GM12878 (cell line): ENCODE data around the gene NCAPD2.

Source experiments
- CEBPB ChIP-seq, 2 experiments: fragments of 150-350 bp in 1 of 2; IDR thresholded peaks; 2 replicates each; pipeline ENCODE4 v1.6.1; 2012 to 2014; ENCODE audit warnings: low read depth in 2 of 2, low read length in 2 of 2, borderline replicate concordance in 1 of 2, inconsistent platforms in 1 of 2
- EP300 ChIP-seq, 2 experiments: fragments of 150-350 bp in 1 of 2; IDR thresholded peaks; 2 replicates each; pipeline ENCODE4 v1.6.1; 2011 to 2012; ENCODE audit warnings: low read depth in 2 of 2, low read length in 2 of 2, borderline replicate concordance in 1 of 2, improper control_type of control experiment in 1 of 2, inconsistent platforms in 1 of 2; ENCODE audit not compliant: control insufficient read depth in 1 of 2
- EZH2 ChIP-seq: IDR thresholded peaks from 2 replicates; pipeline ENCODE4 v1.6.1; 2012; ENCODE audit warnings: low read depth, mild to moderate bottlenecking, control low read depth, inconsistent platforms, low read length, borderline replicate concordance; ENCODE audit not compliant: control insufficient read depth
- MTA3 ChIP-seq: IDR thresholded peaks from 2 replicates; pipeline ENCODE4 v1.6.1; 2012; ENCODE audit warnings: low read length, inconsistent platforms, borderline replicate concordance
- MYC ChIP-seq: IDR thresholded peaks from 2 replicates; pipeline ENCODE4 v1.6.1; 2011; ENCODE audit warnings: mild to moderate bottlenecking, low read length, moderate library complexity, inconsistent platforms; ENCODE audit not compliant: insufficient read depth, insufficient replicate concordance, insufficient read length, severe bottlenecking
- POLR2AphosphoS5 ChIP-seq: IDR thresholded peaks from 2 replicates; pipeline ENCODE4 v1.6.1; 2011; ENCODE audit warnings: mild to moderate bottlenecking, low read length, inconsistent platforms
- RB1 ChIP-seq: fragments of 450-650 bp; formaldehyde crosslinking; IDR thresholded peaks from 2 replicates; pipeline ENCODE4 v1.6.1; 2017; ENCODE audit warnings: mild to moderate bottlenecking, borderline replicate concordance
- TF ChIP-seq, protein P1 (sequence below), 3 experiments: IDR thresholded peaks in 2 of 3; conservative IDR thresholded peaks in 1 of 3; 2 replicates each; pipeline ENCODE4 v1.5.1; 2011; ENCODE audit warnings: low read depth in 3 of 3, low read length in 3 of 3, mild to moderate bottlenecking in 3 of 3, control low read depth in 2 of 3, moderate library complexity in 2 of 3, inconsistent platforms in 1 of 3, mixed read lengths in 1 of 3; ENCODE audit not compliant: control insufficient read depth in 2 of 3, insufficient read depth in 1 of 3; ENCODE audit errors: extremely low read depth in 1 of 3
- TF ChIP-seq, protein P2 (sequence below): fragments of 450-650 bp; IDR thresholded peaks from 2 replicates; pipeline ENCODE4 v1.6.1; 2017; ENCODE audit warnings: antibody characterized with exemption, mild to moderate bottlenecking, moderate library complexity
- TF ChIP-seq, protein P3 (sequence below): IDR thresholded peaks from 2 replicates; pipeline ENCODE4 v1.6.1; 2011; ENCODE audit warnings: borderline replicate concordance, low read depth, mild to moderate bottlenecking, moderate library complexity, mixed read lengths, low read length; ENCODE audit not compliant: insufficient read depth; ENCODE audit errors: extremely low read length
- TF ChIP-seq, protein P4 (sequence below): IDR thresholded peaks from 2 replicates; pipeline ENCODE4 v1.6.1; 2012; ENCODE audit warnings: low read depth, low read length, improper control_type of control experiment

DNA sequence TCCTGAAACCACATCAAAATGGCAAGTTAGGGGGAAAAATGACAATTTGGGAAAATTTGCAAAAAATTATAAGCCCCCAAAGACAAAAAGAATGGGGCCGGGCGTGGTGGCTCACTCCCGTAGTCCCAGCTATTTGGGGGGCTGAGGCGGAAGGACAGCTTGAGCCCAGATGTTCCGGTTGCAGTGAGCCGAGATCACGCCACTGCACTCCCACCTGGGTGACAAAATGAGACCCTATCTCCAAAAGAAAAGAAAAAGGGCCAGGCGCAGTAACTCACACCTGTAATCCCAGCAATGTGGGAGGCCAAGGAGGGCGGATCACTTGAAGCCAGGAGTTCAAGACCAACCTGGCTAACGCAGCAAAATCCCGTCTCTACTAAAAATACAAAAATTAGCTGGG is 21.4 kb upstream of the NCAPD2 start:
- TF ChIP-seq CEBPB (IDR thresholded peaks at IDR 0.05; ENCODE audit: borderline replicate concordance in 1 of 2, low read depth in 2 of 2, low read length in 2 of 2) (no peak), RB1 (no peak), EZH2 (no peak), MTA3 (no peak), MYC (no peak), EP300 (IDR thresholded peaks at IDR 0.05; ENCODE audit: borderline replicate concordance in 1 of 2, control insufficient read depth in 1 of 2, low read depth in 2 of 2, low read length in 2 of 2) (no peak), POLR2AphosphoS5 (no peak)
- TF ChIP-seq, protein P1, sequence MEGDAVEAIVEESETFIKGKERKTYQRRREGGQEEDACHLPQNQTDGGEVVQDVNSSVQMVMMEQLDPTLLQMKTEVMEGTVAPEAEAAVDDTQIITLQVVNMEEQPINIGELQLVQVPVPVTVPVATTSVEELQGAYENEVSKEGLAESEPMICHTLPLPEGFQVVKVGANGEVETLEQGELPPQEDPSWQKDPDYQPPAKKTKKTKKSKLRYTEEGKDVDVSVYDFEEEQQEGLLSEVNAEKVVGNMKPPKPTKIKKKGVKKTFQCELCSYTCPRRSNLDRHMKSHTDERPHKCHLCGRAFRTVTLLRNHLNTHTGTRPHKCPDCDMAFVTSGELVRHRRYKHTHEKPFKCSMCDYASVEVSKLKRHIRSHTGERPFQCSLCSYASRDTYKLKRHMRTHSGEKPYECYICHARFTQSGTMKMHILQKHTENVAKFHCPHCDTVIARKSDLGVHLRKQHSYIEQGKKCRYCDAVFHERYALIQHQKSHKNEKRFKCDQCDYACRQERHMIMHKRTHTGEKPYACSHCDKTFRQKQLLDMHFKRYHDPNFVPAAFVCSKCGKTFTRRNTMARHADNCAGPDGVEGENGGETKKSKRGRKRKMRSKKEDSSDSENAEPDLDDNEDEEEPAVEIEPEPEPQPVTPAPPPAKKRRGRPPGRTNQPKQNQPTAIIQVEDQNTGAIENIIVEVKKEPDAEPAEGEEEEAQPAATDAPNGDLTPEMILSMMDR (IDR thresholded peaks at IDR 0.05 in 2 of 3, conservative IDR thresholded peaks at IDR 0.05 in 1 of 3; ENCODE audit: control insufficient read depth in 2 of 3, extremely low read depth in 1 of 3, insufficient read depth in 1 of 3, low read depth in 3 of 3, low read length in 3 of 3), result no peak
- TF ChIP-seq, protein P2, sequence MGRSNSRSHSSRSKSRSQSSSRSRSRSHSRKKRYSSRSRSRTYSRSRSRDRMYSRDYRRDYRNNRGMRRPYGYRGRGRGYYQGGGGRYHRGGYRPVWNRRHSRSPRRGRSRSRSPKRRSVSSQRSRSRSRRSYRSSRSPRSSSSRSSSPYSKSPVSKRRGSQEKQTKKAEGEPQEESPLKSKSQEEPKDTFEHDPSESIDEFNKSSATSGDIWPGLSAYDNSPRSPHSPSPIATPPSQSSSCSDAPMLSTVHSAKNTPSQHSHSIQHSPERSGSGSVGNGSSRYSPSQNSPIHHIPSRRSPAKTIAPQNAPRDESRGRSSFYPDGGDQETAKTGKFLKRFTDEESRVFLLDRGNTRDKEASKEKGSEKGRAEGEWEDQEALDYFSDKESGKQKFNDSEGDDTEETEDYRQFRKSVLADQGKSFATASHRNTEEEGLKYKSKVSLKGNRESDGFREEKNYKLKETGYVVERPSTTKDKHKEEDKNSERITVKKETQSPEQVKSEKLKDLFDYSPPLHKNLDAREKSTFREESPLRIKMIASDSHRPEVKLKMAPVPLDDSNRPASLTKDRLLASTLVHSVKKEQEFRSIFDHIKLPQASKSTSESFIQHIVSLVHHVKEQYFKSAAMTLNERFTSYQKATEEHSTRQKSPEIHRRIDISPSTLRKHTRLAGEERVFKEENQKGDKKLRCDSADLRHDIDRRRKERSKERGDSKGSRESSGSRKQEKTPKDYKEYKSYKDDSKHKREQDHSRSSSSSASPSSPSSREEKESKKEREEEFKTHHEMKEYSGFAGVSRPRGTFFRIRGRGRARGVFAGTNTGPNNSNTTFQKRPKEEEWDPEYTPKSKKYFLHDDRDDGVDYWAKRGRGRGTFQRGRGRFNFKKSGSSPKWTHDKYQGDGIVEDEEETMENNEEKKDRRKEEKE, result no peak
- TF ChIP-seq, protein P3, sequence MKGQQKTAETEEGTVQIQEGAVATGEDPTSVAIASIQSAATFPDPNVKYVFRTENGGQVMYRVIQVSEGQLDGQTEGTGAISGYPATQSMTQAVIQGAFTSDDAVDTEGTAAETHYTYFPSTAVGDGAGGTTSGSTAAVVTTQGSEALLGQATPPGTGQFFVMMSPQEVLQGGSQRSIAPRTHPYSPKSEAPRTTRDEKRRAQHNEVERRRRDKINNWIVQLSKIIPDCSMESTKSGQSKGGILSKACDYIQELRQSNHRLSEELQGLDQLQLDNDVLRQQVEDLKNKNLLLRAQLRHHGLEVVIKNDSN, result no peak
- TF ChIP-seq, protein P4, sequence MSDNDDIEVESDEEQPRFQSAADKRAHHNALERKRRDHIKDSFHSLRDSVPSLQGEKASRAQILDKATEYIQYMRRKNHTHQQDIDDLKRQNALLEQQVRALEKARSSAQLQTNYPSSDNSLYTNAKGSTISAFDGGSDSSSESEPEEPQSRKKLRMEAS, result no peak
